NCI-H2107 treated with DMSO at 0.1 percent for 48 hours (cell line): Measurements from ENCODE around the gene IFNA17.
A peak's percentile ranks its signal among the peaks of the same experiment; 100 is the strongest.
"Not testable (repeated sequence)": the region's sequence is repeated elsewhere in the genome, so short reads cannot be mapped to it uniquely, and the experiment has no call there.

ENCODE experiments used
- DNase-seq: peaks from one replicate; lab custom pipeline; 2025; ENCODE audit not compliant: unreplicated experiment; lab: John Stamatoyannopoulos, UW

IFNA17 gene

DNA sequence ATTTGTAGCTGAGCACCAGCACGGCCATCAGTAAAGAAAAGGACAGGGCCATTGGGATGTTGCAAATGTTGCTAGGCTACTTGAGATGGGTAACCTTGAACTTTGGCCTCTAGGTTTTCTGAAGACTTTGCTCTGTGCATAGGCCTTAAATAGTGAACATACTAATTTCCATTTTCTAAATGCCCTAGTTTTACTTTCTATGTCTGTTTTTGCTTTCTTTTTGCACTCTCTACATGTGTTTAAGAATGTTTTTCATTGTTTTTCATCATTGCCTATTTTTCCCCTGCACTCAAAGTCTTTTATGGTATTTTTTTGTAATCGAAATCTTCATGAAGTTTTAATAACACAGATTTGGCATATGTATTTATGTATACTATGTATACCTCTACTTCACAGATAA is at the start of gene IFNA17:
TSS of gene IFNA17 (minus strand) at position 101 of the 400 bp plus-strand sequence. CDS start at position 52, 49 bp downstream.
- no peak for DNase-seq

DNA sequence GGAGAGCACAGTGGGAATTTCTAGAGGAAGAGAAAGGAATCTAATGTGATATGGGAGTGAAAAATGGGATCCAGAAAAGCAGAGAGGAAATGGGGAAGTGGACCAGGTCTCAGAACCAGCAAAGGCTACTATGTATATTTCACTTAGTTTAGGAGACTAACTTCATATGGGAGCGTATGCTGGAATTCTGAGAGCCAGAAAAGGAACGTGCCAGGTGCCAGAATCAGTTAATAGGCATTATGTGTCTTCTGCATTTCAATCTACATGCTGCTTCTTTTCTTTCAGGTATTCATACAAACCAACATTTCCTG is 40.3 kb upstream of the IFNA17 start:
- no peak for DNase-seq

DNA sequence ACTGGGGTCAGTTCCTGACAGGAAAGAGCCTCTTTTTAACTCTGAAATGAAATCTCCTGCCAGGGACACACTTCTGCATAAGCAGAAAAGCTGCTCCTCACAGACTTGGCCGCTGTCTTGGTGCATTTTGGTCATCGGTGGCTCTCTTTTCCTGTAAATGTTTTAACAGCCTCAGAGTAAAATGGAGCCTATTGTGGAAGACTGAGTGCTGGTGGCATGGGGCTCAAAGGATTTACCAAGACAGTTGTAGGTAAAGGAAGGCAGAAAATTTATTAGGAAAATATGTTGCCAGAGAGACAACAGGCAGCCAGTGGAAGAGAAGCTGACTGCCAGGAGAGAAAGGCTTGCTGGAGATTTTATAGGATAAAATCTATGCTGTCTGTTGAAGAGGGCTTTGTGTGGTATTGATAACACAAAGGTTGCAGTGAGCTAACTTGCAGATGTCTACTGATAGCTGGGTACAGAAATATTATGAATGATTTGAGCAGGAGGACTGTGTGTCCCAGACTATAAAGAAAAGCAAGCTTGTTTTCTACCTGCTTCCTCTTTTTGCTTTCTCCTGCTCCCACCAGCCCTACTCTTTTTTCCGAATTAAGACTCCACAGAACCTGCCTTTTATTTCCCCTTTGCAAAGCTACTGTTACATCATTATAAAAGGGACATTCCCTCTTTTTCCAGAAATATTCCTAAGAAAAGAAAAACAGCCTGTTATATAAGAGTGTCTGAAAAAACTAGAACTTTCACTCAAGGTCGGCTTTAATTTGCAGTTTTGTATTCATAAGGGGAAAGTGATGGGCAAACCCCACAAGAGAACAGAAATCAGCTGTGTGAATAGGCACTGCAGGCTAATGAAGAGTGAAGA is 39.7 kb upstream of the IFNA17 start:
- DNase-seq: no peak

DNA sequence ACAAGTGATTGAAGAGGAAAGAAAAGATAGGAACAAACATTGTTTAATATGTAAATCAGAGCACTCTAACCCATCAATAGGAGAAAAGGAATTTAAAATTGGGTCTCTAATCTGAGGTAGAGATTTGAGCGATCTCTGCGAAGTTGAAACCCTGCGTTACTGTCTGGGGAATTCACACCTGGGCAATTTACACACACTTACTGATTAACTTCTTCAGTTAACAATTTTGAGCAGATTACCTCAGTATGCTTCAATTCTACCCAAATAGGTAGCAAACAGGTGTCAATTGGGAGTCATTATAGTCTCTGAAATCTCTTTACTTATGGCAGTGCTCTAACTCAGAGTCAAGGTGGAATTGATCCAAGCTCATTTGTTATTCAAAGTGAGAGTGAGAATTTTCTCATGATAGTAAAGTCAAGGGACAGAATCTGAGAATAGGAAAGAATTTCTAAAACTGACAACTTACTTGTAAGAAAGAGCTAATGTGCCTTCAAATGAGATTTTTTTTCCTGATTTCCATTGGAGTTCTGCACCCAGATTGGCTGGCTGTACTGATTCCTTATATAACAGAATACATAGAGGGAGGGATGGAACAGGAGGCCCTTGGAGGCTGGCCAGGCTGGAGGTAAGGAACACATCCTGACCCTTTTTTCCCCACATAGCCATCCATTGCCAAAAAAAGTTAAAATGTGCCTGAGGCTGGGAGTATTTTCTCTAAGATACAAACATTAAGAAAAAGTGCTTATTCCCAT is 38.9 kb upstream of the IFNA17 start:
- no peak for DNase-seq

DNA sequence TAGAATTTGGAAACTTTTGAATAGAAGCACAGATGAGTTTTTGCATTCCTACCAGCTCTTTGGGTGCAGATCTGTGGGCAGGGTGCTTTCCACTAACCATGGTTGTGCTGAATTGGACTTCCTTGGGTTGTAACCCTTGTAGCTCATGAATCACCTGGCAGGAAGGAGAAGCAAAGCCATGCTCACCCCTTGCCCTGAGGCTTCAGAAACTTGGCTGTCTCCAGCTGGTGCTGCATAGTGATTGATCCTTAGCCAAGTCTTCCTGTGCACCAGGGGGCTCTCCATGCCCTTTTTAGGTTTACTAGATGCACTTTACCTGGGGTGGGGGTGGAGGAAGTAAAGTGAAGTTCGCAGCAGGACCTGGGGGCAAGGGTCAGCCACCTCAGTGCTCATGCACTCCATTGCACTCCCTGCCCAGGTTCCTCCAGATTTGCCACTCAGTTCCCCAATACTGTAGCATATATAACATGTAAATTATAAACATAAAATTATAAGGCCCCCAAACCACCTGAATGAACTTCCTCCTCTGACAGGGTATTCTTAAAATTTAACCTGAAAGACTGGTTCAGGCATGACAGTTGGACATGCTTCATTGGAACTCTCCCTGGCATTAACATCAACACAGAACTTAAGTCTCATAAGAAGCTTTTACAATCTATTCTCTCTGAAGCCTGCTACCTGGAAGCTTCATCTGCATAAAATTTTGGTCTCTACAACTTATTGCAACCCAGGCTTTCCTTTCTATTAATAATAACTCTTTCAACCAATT is 37.6 kb upstream of the IFNA17 start:
- no peak for DNase-seq

DNA sequence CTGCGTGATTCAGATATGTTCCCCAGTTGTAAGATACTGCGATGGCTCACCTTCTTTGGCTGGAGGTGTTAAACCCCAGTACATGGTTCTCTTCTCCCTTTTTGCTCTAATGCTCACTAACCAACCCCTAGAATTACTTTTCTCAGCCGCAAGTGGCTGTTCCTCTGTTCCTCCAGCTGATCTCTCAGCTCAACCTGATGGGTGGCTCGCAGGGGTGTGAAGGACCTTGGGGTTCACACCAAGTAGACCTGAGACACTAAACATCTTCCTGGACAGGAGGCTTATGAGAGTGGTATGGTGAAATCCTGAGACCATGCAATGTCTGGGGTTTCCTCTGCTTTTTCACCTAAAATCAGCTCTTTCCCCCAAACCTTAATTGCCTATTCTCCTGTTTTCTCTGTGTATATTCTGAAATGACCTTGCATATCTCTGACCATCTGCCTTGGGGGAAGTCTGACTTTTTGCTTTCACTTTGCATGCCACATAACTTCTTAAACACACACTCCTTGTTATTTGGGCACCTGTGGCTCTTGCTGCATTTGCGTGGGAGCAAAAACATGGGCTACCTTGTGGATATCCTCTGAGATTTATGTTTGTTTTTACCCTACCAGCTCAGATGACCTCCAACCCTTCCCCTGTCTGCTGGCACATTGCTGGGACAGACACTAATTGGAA is 27.7 kb upstream of the IFNA17 start:
- no peak for DNase-seq

DNA sequence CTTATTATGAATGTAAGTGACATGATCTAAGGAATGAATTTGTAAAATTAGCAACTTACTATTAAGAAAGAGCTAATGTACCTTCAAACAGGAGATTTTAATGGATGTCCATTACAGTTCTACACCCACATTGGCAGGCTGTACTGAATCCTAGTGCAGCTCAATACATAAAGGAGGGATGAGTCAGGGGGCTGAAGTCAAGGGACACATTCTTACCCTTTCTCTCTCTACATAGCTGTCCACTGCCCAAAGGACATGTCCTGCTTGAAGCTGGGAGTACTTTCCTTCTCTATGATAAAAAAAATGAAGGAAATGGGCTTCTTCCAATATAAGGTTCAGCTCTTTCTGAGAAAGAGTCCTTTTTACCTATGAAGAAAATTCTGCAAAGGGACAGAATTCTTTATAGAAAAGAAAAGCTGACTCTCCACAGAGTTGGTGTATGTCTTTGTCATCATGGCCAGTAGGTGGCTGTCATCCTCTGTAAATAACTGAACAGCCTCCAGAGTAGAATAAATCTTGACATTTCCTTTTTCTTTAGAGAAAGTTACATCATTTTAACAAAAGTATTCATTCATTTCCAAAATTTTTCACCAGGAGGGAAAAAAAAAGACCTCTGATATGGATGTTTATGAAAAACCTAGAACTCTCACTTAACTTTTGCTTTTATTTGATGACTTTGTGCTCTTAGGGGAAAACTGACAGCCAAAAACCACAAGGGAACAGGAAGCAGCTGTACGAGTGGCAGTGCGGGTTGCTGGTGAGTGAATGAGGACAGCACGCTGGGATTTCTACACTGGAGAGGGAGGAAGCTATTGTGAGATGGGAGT is 24.9 kb upstream of the IFNA17 start:
- DNase-seq: peak; percentile 28

DNA sequence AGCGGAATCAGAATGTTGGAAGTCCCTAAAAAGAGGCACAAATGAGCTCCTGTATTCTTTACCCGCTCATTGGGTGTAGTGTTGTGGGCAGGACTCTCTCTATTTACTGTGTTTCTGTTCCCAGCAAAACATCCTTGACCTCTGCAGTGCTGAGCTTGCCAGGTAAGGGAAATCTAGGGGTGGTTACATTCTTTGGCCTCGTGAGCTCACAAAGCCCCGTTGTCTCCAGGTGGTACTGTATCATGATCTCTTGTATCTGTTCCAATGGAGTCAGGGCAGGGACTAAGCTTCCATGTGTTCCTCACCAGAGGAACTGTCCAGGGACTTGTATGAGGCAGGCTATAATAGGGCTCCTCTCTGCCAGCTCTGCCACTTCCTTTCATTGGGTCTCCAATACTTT is 23.6 kb upstream of the IFNA17 start:
- no peak for DNase-seq

DNA sequence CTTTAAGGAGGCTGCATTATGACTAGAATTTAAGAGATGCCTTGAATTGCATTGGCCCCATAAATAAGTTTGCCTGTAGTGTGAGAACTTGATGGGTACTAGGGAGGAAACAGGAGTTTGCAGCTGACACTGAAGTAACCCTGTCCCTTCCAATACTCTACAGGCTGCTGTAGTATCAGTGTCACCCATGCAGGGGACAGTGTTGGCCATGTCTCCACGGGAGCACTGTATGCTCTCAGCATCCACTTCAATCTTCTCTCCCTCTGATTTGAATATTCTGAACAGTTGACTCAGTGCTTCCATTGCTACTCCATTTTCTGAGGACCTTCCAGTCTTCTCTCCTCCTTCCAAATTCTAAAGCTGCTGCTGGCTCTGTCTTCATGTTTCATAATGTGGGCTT is 23.2 kb upstream of the IFNA17 start:
- no peak for DNase-seq

DNA sequence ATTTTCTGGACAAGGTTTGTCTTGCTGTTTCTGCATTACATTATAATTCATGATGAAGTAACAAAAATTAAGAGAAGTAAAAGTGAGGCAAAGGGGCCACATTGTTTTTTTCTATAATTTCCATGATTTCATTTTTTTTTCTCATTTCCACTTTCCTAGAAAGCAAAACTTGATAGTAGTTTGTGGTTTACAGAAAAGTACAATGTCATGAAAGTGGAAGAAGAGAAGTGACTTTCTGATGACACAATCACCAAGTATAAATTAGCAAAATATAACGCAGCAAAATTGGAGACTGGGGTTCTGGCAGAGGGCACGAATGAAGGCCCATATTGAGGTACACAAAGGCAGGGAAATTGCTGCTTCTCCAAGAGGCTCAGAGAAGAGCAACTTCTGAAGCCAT is 16.8 kb upstream of the IFNA17 start:
- DNase-seq: no peak

DNA sequence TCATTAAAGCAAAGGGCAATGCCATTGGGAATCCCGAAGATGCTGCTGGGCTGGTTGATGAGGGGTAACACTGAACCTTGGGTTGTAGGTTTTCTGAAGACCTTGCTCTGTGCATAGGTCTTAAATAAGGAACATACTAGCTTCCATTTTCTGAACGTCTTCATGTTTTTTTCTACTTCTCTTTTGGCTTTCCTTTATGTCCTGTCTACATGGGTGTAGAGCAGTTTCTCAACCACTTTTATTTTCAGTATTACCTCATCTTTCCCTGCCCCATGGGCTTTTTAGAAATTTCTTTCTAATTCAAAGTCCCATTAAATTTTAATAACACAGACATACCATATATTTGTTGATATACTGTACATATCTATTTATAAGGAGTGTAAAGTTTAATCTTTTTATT is 11.9 kb upstream of the IFNA17 start, which contains the start of gene IFNA14:
TSS of gene IFNA14 (minus strand) at position 95 of the 400 bp plus-strand sequence. CDS start at position 25, 70 bp downstream.
- no peak for DNase-seq

DNA sequence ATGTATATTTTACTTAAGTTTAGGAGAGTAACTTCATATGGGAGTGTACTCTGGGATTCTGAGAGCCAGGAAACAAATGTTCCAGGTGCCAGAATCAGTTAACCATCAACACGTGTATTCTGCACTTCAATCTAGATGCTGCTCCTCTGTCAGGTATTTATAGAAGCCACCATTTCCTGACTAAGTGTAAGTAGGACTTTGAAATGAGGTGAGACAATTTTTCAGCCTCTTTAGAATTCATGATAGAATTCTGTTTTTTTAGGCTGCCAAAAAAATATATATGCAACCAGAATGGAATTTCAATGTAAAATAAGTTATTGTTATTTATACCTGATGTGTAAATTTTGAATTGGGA is 8.3 kb upstream of the IFNA17 start:
- not testable (repeated sequence) for DNase-seq

DNA sequence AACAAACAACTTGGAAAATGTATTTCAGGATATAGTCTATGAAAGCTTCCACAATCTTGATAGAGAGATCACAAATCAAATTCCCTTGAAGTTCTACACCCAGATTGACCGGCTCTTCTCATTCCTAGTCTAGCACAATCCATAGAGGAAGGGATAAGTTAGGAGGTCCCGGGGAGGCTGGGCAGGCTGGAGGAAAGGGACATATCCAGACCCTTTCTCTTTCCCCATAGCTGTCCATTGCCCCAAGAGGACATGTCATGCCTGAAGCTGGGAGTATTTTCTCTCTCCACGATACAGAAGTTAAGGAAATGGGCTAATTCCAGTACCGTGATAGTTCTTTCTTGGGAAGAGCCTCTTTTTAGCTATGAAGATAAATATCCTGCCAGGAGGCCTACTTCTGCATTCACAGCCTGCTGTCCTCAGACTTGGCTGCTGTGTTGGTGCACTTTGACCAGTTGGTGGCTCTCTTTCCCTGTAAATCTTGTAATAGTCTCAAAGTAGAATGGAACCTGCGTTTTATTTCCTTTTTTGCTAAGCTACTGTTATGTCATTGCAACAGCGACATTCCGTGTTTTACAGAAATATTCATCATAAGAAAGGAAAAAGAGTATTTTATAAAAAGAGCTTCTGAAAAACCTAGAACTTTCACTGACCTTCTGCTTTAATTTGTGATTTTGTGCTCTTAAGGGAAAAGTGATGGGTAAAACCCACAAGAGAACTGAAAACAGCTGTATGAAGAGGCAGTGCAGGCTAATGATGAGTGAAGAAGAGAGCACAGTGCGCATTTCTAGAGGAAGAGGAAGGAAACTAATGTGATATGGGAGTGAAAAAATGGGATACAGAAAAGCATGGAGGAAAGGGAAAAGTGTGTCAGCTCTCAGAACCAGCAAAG is 7.7 kb upstream of the IFNA17 start:
- DNase-seq: peak; percentile 41

DNA sequence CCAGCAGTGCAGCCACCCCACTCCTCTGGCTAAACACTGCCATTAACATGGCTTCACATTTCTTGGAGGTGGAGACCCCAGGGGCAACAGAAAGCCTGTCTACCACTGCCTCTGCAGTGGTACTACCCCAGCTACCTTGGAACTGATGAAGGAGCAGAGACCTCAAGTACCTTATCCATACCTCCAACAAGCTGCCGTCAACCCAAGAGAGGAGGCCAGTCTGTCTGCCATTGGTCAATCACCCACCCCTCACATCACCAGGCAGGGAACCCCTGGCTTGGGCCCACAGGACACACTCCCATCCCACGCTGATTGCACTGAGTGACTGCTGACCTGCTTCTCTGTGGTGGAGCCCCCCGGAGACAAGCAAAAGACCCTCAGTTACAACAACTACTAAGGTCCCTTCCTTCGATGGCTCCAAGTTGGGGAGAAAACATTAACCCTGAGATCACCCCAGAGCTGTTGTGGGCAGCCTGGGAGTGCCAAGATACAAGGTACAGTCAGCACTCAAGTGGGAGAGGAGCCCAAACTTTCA is 6.2 kb upstream of the IFNA17 start:
- DNase-seq: no peak

DNA sequence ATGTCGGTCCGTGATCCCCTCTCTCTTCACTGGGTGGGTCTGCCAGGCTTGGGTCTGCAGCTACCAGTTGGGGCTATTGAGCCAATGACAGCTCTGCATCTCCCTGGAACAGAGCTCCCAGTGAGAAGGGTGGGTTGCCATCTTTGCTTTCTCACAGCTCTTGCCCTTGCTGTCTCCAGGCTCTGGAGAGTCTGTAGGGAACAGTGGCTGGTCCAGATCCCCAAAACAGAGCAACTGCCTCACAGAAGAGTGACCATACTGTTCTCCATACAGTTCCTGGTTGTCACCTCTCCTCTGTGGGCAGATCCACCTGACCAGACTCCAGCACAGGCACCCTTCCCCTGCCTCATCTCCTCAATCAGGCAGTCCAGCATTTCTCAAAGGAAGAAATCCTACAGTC is 5.2 kb upstream of the IFNA17 start:
- no peak for DNase-seq

DNA sequence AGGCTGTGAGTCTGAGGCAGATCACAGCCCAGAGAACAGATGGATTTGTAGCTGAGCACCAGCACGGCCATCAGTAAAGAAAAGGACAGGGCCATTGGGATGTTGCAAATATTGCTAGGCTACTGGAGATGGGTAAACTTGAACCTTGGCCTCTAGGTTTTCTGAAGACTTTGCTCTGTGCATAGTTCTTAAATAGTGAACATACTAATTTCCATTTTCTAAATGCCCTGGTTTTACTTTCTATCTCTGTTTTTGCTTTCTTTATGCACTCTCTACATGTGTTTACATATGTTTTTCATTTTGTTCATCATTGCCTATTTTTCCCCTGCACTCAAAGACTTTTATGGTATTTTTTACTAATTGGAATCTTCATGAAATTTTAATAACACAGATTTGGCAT is 10.8 kb downstream of the IFNA17 start, which contains the start of gene IFNA16:
TSS of gene IFNA16 (minus strand) at position 101 of the 400 bp plus-strand sequence. CDS start at position 95, 6 bp downstream.
- DNase-seq: not testable (repeated sequence)

DNA sequence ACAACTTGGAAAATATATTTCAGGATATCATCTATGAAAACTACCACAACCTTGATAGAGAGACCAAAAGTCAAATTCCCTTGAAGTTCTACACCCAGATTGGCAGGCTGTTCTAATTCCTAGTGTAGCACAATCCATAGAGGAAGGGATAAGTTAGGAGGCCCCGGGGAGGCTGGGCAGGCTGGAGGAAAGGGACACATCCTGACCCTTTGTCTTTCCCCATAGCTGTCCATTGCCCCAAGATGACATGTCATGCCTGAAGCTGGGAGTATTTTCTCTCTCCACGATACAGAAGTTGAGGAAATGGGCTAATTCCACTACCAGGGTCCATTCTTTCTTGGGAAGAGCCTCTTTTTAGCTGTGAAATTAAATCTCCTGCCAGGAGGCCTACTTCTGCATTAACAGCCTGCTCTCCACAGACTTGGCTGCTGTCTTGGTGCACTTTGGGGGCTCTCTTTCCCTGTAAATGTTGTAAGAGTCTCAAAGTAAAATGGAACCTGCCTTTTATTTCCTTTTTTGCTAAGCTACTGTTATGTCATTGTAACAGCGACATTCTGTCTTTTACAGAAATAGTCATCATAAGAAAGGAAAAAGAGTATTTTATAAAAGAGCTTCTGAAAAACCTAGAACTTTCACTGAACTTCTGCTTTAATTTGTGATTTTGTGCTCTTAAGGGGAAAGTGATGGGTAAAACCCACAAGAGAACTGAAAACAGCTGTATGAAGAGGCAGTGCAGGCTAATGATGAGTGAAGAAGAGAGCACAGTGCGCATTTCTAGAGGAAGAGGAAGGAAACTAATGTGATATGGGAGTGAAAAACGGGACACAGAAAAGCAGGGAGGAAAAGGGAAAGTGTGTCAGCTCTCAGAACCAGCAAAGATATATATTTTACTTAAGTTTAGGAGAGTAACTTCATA is 14.4 kb downstream of the IFNA17 start:
- DNase-seq: not testable (repeated sequence)

DNA sequence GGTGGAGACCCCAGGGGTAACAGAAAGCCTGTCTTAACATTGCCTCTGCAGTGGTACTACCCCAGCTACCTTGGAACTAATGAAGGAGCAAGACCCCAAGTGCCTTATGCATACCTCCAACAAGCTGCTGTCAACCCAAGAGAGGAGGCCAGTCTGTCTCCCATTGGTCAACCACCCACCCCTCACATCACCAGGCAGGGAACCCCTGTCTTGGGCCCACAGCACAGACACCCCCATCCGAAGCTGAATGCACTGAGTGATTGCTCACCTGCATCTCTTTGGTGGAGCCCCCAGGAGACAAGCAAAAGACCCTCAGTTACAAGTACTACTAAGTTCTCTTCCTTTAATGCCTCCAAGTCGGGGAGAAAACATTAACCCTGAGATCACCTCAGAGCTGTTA is 15.9 kb downstream of the IFNA17 start:
- DNase-seq: not testable (repeated sequence)
